HepG2 (cell line): ENCODE results near the gene INSRR. TPM values are rescaled to one million over a fixed set of nuclear protein-coding genes. Genes with fewer than 3 reads are reported as not detected.
A peak's percentile ranks its signal among the peaks of the same experiment; 100 is the strongest.

ENCODE experiments used
- AGO1 ChIP-seq: fragments of 200-400 bp; formaldehyde crosslinking; IDR thresholded peaks from 2 replicates; pipeline ENCODE4 v1.6.1; 2017; ENCODE audit warnings: mild to moderate bottlenecking, low read depth, low read length, moderate library complexity; ENCODE audit not compliant: poor library complexity, severe bottlenecking
- GATAD2A ChIP-seq: IDR thresholded peaks from 2 replicates; pipeline ENCODE4 v1.6.1; 2016
- GZF1 ChIP-seq: sonication (generic); formaldehyde crosslinking; IDR thresholded peaks from 2 replicates; pipeline ENCODE4 v1.5.1; 2020; ENCODE audit warnings: mild to moderate bottlenecking, missing genetic modification reagents
- HMG20A ChIP-seq: IDR thresholded peaks from 2 replicates; pipeline ENCODE4 v1.6.1; 2016; ENCODE audit warnings: borderline replicate concordance
- HMGXB4 ChIP-seq, 2 experiments: sonication (generic) in 1 of 2; formaldehyde crosslinking in 1 of 2; IDR thresholded peaks; 2 replicates each; pipeline versions ENCODE4 v1.4.0 to v1.6.1; 2018 to 2020; ENCODE audit warnings: missing genetic modification reagents in 2 of 2, borderline replicate concordance in 1 of 2, low read depth in 1 of 2, mild to moderate bottlenecking in 1 of 2, missing biosample characterization in 1 of 2
- HNF4A ChIP-seq: sonication (generic); formaldehyde crosslinking; IDR thresholded peaks from 2 replicates; pipeline ENCODE4 v1.4.0; 2020; ENCODE audit warnings: missing genetic modification reagents
- HOMEZ ChIP-seq: IDR thresholded peaks from 2 replicates; pipeline ENCODE4 v1.6.1; 2016; ENCODE audit warnings: low read depth
- MEIS2 ChIP-seq: sonication (generic); formaldehyde crosslinking; IDR thresholded peaks from 2 replicates; pipeline ENCODE4 v1.9.0; 2021; ENCODE audit warnings: mild to moderate bottlenecking, missing genetic modification reagents
- NR2C2 ChIP-seq: sonication (generic); formaldehyde crosslinking; IDR thresholded peaks from 2 replicates; pipeline ENCODE4 v1.4.0; 2020; ENCODE audit warnings: missing genetic modification reagents, mild to moderate bottlenecking, moderate library complexity, borderline replicate concordance
- TBX2 ChIP-seq: sonication (generic); formaldehyde crosslinking; IDR thresholded peaks from 2 replicates; pipeline ENCODE4 v1.5.0; 2020; ENCODE audit warnings: missing genetic modification reagents, mild to moderate bottlenecking, borderline replicate concordance
- TCF7 ChIP-seq: sonication (generic); IDR thresholded peaks from 2 replicates; pipeline ENCODE4 v1.6.1; 2016; ENCODE audit warnings: antibody characterized with exemption, low read depth
- TRAFD1 ChIP-seq: sonication (generic); formaldehyde crosslinking; IDR thresholded peaks from 2 replicates; pipeline ENCODE4 v1.5.1; 2020; ENCODE audit warnings: missing genetic modification reagents, mild to moderate bottlenecking, borderline replicate concordance
- ZNF225 ChIP-seq: sonication (generic); formaldehyde crosslinking; IDR thresholded peaks from 2 replicates; pipeline ENCODE4 v1.4.0; 2020; ENCODE audit warnings: mild to moderate bottlenecking, missing genetic modification reagents
- ZNF329 ChIP-seq: sonication (generic); formaldehyde crosslinking; IDR thresholded peaks from 2 replicates; pipeline ENCODE4 v1.9.0; 2021; ENCODE audit warnings: low read depth, mild to moderate bottlenecking, missing genetic modification reagents
- ZNF543 ChIP-seq: sonication (generic); formaldehyde crosslinking; IDR thresholded peaks from 2 replicates; pipeline ENCODE4 v1.4.0; 2020; ENCODE audit warnings: mild to moderate bottlenecking, missing genetic modification reagents
- ZNF644 ChIP-seq: IDR thresholded peaks from 2 replicates; pipeline ENCODE4 v1.6.1; 2016; ENCODE audit warnings: low read depth
- ZNF761 ChIP-seq: sonication (generic); formaldehyde crosslinking; conservative IDR thresholded peaks from 2 replicates; pipeline ENCODE4 v1.4.0; 2020; ENCODE audit warnings: mild to moderate bottlenecking, missing genetic modification reagents
- ZSCAN25 ChIP-seq: sonication (generic); formaldehyde crosslinking; IDR thresholded peaks from 2 replicates; pipeline ENCODE4 v1.8.0; 2022; ENCODE audit warnings: mild to moderate bottlenecking, missing genetic modification reagents
- polyA plus RNA-seq, 8 experiments: library from polyadenylated mRNA; depleted of rRNA in 3 of 8; stranded (reverse) in 7 of 8; unstranded in 1 of 8; fragments of >200 nt; fragmentation: Illumina TruSeq in 4 of 8; extraction: Trizol in 4 of 8; gene quantifications; 2 replicates each; pipeline versions ENCODE4 v1.2.1 to v1.2.3, GENCODE V29; 2011 to 2016; ENCODE audit warnings: low read depth in 4 of 8, missing spikeins in 1 of 8, mixed read lengths in 1 of 8; ENCODE audit not compliant: insufficient read depth in 1 of 8
- total RNA-seq, 5 experiments: library from RNA; depleted of rRNA; stranded (reverse); fragments of >200 nt; fragmentation: Illumina TruSeq; extraction: Trizol; gene quantifications; 2 replicates each; pipeline ENCODE4 v1.2.3, GENCODE V29; 2016; ENCODE audit warnings: low read depth in 1 of 5
- TF ChIP-seq, protein P1 (sequence below): IDR thresholded peaks from 2 replicates; pipeline ENCODE4 v1.6.1; 2016; ENCODE audit warnings: missing biosample characterization, missing genetic modification reagents, low read depth
- TF ChIP-seq, protein P2 (sequence below): sonication (generic); formaldehyde crosslinking; IDR thresholded peaks from 2 replicates; pipeline ENCODE4 v1.8.1; 2023; ENCODE audit warnings: mild to moderate bottlenecking, inconsistent platforms, moderate library complexity, missing genetic modification reagents, borderline replicate concordance
- TF ChIP-seq, protein P3 (sequence below): sonication (generic); formaldehyde crosslinking; IDR thresholded peaks from 2 replicates; pipeline ENCODE4 v1.5.1; 2020; ENCODE audit warnings: mild to moderate bottlenecking, moderate library complexity, missing genetic modification reagents

INSRR gene
- total and polyA plus RNA-seq, 2 of the 13 experiments (the other 11 are each of a cell fraction or from before 2014, with no cell fraction given): not detected

DNA sequence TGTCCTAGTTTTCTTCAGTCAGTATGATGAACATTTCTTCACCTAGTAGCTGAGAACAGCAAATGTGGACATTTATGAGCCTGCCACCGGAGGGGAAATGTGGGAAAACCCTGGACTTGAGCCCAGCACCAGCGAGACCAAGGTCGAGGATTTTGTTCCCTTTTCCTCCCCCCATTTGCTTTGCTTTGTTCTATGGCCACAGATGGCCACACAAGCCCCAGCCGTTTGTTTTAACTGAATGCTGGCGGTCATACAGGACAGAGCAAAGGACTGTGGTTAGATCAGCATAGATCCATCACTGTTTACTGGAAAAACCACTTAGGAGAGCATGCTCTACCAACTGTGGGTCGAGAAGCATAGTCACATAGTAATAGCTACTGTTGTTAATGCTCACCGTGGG lies 63.1 kb downstream of the INSRR start (continued):
- peak; percentile 28; the same call in 1 of the 2 replicates for TF ChIP-seq HMG20A (CRISPR knock-in tag)
- TF ChIP-seq ZSCAN25: no peak
- no peak for TF ChIP-seq TRAFD1 (CRISPR knock-in tag)
- TF ChIP-seq ZNF543 (CRISPR knock-in tag): no peak
- TF ChIP-seq, protein P1, sequence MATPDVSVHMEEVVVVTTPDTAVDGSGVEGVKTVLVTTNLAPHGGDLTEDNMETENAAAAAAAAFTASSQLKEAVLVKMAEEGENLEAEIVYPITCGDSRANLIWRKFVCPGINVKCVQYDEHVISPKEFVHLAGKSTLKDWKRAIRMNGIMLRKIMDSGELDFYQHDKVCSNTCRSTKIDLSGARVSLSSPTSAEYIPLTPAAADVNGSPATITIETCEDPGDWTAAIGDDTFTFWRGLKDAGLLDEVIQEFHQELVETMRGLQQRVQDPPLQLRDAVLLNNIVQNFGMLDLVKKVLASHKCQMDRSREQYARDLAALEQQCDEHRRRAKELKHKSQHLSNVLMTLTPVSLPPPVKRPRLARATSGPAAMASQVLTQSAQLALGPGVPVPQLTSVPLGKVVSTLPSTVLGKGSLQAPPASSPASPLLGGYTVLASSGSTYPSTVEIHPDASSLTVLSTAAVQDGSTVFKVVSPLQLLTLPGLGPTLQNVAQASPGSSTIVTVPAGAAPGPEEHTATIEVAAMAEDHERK (CRISPR knock-in tag): no peak
- no peak for TF ChIP-seq MEIS2
- TF ChIP-seq TBX2: peak; percentile 77; the same call in 1 of the 2 replicates
- TF ChIP-seq, protein P2, sequence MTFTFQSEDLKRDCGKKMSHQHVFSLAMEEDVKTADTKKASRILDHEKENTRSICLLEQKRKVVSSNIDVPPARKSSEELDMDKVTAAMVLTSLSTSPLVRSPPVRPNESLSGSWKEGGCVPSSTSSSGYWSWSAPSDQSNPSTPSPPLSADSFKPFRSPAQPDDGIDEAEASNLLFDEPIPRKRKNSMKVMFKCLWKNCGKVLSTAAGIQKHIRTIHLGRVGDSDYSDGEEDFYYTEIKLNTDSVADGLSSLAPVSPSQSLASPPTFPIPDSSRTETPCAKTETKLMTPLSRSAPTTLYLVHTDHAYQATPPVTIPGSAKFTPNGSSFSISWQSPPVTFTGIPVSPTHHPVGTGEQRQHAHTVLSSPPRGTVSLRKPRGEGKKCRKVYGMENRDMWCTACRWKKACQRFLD (CRISPR knock-in tag): no peak
- no peak for TF ChIP-seq GZF1 (CRISPR knock-in tag)
- TF ChIP-seq ZNF644 (CRISPR knock-in tag): peak; percentile 57; the same call in 1 of the 2 replicates
- no peak for TF ChIP-seq ZNF225 (CRISPR knock-in tag)
- no peak for TF ChIP-seq ZNF761 (CRISPR knock-in tag)
- TF ChIP-seq TCF7: peak; percentile 62
- TF ChIP-seq HMGXB4 (CRISPR knock-in tag; IDR thresholded peaks at IDR 0.05; ENCODE audit: borderline replicate concordance in 1 of 2, low read depth in 1 of 2): 0 out of 4 replicates have a peak, but pooled peaks of 1 of the 2 experiments have one; percentile 18
- peak; percentile 73 for TF ChIP-seq HNF4A (CRISPR knock-in tag)
- TF ChIP-seq AGO1: no peak
- TF ChIP-seq ZNF329 (CRISPR knock-in tag): no peak
- peak; percentile 54; the same call in 1 of the 2 replicates for TF ChIP-seq HOMEZ (CRISPR knock-in tag)
- TF ChIP-seq, protein P3, sequence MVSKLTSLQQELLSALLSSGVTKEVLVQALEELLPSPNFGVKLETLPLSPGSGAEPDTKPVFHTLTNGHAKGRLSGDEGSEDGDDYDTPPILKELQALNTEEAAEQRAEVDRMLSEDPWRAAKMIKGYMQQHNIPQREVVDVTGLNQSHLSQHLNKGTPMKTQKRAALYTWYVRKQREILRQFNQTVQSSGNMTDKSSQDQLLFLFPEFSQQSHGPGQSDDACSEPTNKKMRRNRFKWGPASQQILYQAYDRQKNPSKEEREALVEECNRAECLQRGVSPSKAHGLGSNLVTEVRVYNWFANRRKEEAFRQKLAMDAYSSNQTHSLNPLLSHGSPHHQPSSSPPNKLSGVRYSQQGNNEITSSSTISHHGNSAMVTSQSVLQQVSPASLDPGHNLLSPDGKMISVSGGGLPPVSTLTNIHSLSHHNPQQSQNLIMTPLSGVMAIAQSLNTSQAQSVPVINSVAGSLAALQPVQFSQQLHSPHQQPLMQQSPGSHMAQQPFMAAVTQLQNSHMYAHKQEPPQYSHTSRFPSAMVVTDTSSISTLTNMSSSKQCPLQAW (CRISPR knock-in tag): 0 out of 2 replicates have a peak, but pooled peaks have one; percentile 53
- TF ChIP-seq NR2C2 (CRISPR knock-in tag): no peak
- TF ChIP-seq GATAD2A (CRISPR knock-in tag): peak; percentile 55; the same call in 1 of the 2 replicates
